Kidney (tissue), 14 donors: Measurements from ENCODE around the gene HAPLN2. TPM values are rescaled to one million over a fixed set of nuclear protein-coding genes. Genes with fewer than 3 reads are reported as not detected.
"Not testable (repeated sequence)": the region's sequence is repeated elsewhere in the genome, so short reads cannot be mapped to it uniquely, and the experiment has no call there.

Source experiments
- DNase-seq, 5 donors: peaks; one replicate each; pipeline ENCODE4 v3.0.0-alpha.2; 2013 to 2020
- FAIRE-seq: peaks from 2 replicates; lab custom pipeline; 2012; peaks lifted over from hg19 to GRCh38; lab: Jason Lieb, UNC
- H3K27ac ChIP-seq, 2 donors: one replicate each; pipeline ENCODE4 v1.7.0; 2013; ENCODE audit warnings: low read depth in 2 of 2, low read length in 2 of 2, inconsistent platforms in 1 of 2
- H3K27me3 ChIP-seq: one replicate; pipeline ENCODE4 v1.7.1; 2013; ENCODE audit warnings: low read length, inconsistent platforms; ENCODE audit not compliant: control insufficient read depth, insufficient read depth
- H3K36me3 ChIP-seq, 3 donors: one replicate each; pipeline versions ENCODE4 v1.7.0 to v1.7.1; 2013; ENCODE audit warnings: low read length in 3 of 3, control low read depth in 1 of 3, inconsistent platforms in 1 of 3; ENCODE audit not compliant: insufficient read depth in 3 of 3, control insufficient read depth in 2 of 3
- H3K4me1 ChIP-seq, 3 donors: one replicate each; pipeline versions ENCODE4 v1.7.0 to v1.7.1; 2013; ENCODE audit warnings: low read length in 3 of 3, inconsistent platforms in 1 of 3, low read depth in 1 of 3; ENCODE audit not compliant: control insufficient read depth in 2 of 3, insufficient read depth in 2 of 3
- H3K4me3 ChIP-seq, 3 donors: one replicate each; pipeline versions ENCODE4 v1.7.0 to v1.8.1; 2013; ENCODE audit warnings: low read length in 3 of 3, control low read depth in 1 of 3, inconsistent platforms in 1 of 3
- H3K9ac ChIP-seq, 3 donors: one replicate each; pipeline versions ENCODE4 v1.7.0 to v1.7.1; 2013; ENCODE audit warnings: low read length in 3 of 3, control low read depth in 1 of 3, inconsistent platforms in 1 of 3
- H3K9me3 ChIP-seq, 3 donors: one replicate each; pipeline versions ENCODE4 v1.7.0 to v1.7.1; 2013; ENCODE audit warnings: low read length in 3 of 3, control low read depth in 1 of 3, inconsistent platforms in 1 of 3; ENCODE audit not compliant: control insufficient read depth in 2 of 3, insufficient read depth in 1 of 3
- CTCF ChIP-seq: IDR thresholded peaks from 3 replicates; pipeline ENCODE4 v1.5.1; 2012; ENCODE audit warnings: mild to moderate bottlenecking, moderate library complexity, borderline replicate concordance; ENCODE audit not compliant: insufficient read depth; ENCODE audit errors: extremely low read depth
- intact Hi-C: fragments of 100-400 bp; cut with DNase I; formaldehyde crosslinking; loops from one replicate; pipeline ENCODE4 v1.11.1; 2022
- polyA plus RNA-seq: library from polyadenylated mRNA; stranded (reverse); fragments of 350-450 nt; fragmentation: Illumina TruSeq; extraction: RNeasy Lipid Tissue Mini Kit (QIAGEN cat#74804); gene quantifications from one replicate; pipeline ENCODE4 v1.2.3, GENCODE V29; 2014; ENCODE audit warnings: low read depth, low replicate concordance; ENCODE audit not compliant: insufficient read depth
- total RNA-seq: library from RNA; stranded (reverse); fragmentation: NEBNext Ultra II Directional; extraction: Animal tissue kit (Norgen Biotek cat#: 25700); gene quantifications from one replicate; pipeline ENCODE4 v1.2.1, GENCODE V29; 2021
- donor health status: control.
- donor health status: control.
- donor health status: control.
- donor health status: control.
- donor health status: control.
- donor health status: DM: yes; HTN: yes; CAD: no.
- donor health status: Normal renal cell carcinoma (clear cell type).

The HAPLN2 gene
- total and polyA plus RNA-seq, 2 donors from 2014 or later: 0.30 to 1.9 TPM

DNA sequence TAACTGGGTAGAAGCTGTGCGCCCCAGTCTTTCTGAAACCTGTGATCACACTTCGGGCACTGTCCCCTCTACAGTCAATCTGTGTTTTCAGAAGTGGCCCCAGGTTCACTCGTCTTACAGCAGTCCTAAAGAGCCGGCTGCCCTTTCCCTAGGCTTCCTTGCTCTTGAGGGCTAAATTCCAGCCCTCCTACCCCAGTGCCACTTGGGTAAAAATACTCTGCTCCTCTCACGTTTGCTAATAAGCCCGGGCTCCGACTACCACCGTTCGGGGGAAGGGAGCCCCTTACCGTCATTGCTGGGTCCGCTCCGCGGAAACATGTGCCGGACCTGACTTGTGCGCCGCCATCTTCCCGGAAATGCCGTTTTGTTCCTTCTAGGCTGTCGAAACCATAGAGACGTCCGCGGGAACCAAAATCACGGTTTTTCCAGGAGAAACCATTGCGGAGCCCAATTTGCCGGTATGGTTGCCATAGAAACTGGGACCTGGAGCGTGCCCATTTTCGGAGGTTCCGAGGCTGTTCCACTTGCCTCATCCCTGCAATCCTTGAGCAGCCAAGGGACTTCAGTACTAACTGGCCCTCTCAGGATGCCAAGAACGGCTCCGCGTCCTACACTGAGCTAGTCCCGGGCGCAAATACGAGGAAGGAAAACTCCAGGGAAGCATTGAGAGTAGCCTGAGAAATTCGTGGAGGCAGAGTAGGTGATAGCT is 17.9 kb upstream of the HAPLN2 start, which contains the start of gene GPATCH4:
TSS of gene GPATCH4 (minus strand) at position 358 of the 709 bp plus-strand sequence.
- peaks cover 6 to 16% (median 7%) of the 10 kb centered on the region in 3 donors for H3K36me3 ChIP-seq
- H3K9ac ChIP-seq: peak within 1 kb of the TSS; percentile 66 to 89 (median 86)
- DNase-seq (peak; percentile 84 to 93 (median 91)), FAIRE-seq (no peak)
- no peak for TF ChIP-seq CTCF
- H3K27me3 ChIP-seq: no peaks in the 10 kb centered on the region
- peak within 1 kb of the TSS; percentile 89 to 98 (median 97) for H3K4me3 ChIP-seq
- no peaks in the 10 kb centered on the region for H3K9me3 ChIP-seq
- intact Hi-C loops: no loop called here
- peaks cover 0 to 8% (median 6%) of the 10 kb centered on the region in 3 donors for H3K4me1 ChIP-seq
- H3K27ac ChIP-seq: peak within 1 kb of the TSS; percentile 71 to 78

- TF ChIP-seq CTCF: no peak
- FAIRE-seq (no peak), DNase-seq (peak in 1 of 5 donors; percentile 44)
- peak overlapping the region in 1 of 2 donors; percentile 71 for H3K27ac ChIP-seq
- peaks cover 0 to 8% (median 6%) of the 10 kb centered on the region in 3 donors for H3K4me1 ChIP-seq
- peak overlapping the region in 2 of 3 donors; percentile 86 to 89 for H3K9ac ChIP-seq
- H3K4me3 ChIP-seq: peak overlapping the region; percentile 89 to 98 (median 97)
- intact Hi-C loops: no loop called here
- no peaks in the 10 kb centered on the region for H3K27me3 ChIP-seq
- H3K9me3 ChIP-seq: no peaks in the 10 kb centered on the region
- H3K36me3 ChIP-seq: peaks cover 5 to 11% (median 6%) of the 10 kb centered on the region in 3 donors
These were observed 17.3 kb upstream of the HAPLN2 start for GRCh38 chr1:156601892-156602291.

GRCh38 chr1:156602557-156602993 is 16.6 kb upstream of the HAPLN2 start:
- TF ChIP-seq CTCF: peak; percentile 23
- Histone ChIP-seq H3K4me3 (no peak overlapping the region), H3K9ac (no peak overlapping the region), H3K27me3 (no peaks in the 10 kb centered on the region), H3K9me3 (no peaks in the 10 kb centered on the region), H3K36me3 (peaks cover 2 to 7% (median 2%) of the 10 kb centered on the region in 3 donors), H3K27ac (no peak overlapping the region), H3K4me1 (peaks cover 0 to 8% (median 6%) of the 10 kb centered on the region in 3 donors)
- DNase-seq (no peak), FAIRE-seq (no peak)
- intact Hi-C loops: no loop called here

DNA sequence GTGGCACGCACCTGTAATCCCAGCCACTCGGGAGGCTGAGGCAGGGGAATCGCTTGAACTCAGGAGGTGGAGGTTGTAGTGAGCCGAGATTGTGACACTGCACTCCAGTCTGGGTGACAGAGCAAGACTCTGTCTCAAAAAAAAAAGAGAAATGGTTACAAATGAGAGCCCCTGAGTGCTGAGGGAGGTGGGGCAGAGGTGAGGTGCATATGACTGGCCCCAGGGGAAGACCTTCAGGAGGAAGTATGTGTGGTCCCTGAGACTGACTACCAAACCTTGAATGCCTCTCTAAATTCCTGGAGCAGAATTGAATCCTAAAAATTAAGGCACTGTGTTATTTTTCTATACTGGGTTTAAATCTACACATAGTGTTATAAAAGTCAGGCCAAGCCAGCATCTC is 11.9 kb upstream of the HAPLN2 start:
- FAIRE-seq, H3K9me3 ChIP-seq, DNase-seq, H3K27ac ChIP-seq, intact Hi-C loops, H3K27me3 ChIP-seq, H3K4me1 ChIP-seq, H3K36me3 ChIP-seq, H3K9ac ChIP-seq, H3K4me3 ChIP-seq: not testable (repeated sequence)
